WI38 (cell line): ENCODE data around the gene PDE2A.

Experiments
- H3K4me3 ChIP-seq: 2 replicates; pipeline ENCODE4 v1.5.1; 2011; ENCODE audit warnings: low read depth, mild to moderate bottlenecking, control low read depth, low read length
- TF ChIP-seq, protein P1 (sequence below): IDR thresholded peaks from 2 replicates; pipeline ENCODE4 v1.5.1; 2012; ENCODE audit warnings: low read depth, mild to moderate bottlenecking, control low read depth, low read length

PDE2A gene

GRCh38 chr11:72625691-72626413 lies 48.4 kb downstream of the PDE2A start:
- H3K4me3 ChIP-seq, result no peak overlapping the region
- TF ChIP-seq, protein P1, sequence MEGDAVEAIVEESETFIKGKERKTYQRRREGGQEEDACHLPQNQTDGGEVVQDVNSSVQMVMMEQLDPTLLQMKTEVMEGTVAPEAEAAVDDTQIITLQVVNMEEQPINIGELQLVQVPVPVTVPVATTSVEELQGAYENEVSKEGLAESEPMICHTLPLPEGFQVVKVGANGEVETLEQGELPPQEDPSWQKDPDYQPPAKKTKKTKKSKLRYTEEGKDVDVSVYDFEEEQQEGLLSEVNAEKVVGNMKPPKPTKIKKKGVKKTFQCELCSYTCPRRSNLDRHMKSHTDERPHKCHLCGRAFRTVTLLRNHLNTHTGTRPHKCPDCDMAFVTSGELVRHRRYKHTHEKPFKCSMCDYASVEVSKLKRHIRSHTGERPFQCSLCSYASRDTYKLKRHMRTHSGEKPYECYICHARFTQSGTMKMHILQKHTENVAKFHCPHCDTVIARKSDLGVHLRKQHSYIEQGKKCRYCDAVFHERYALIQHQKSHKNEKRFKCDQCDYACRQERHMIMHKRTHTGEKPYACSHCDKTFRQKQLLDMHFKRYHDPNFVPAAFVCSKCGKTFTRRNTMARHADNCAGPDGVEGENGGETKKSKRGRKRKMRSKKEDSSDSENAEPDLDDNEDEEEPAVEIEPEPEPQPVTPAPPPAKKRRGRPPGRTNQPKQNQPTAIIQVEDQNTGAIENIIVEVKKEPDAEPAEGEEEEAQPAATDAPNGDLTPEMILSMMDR, result no peak

GRCh38 chr11:72624496-72625201 lies 49.6 kb downstream of the PDE2A start:
- TF ChIP-seq, protein P1, result no peak

GRCh38 chr11:72623052-72623451 lies 51.2 kb downstream of the PDE2A start:
- TF ChIP-seq, protein P1, result no peak

More at GRCh38 chr11:72624496-72625201, 49.6 kb downstream of the PDE2A start:
- H3K4me3 ChIP-seq, result no peak overlapping the region

GRCh38 chr11:72621008-72621610 lies 53.1 kb downstream of the PDE2A start:
- TF ChIP-seq, protein P1, result no peak
- H3K4me3 ChIP-seq, result no peak overlapping the region

More at GRCh38 chr11:72623052-72623451, 51.2 kb downstream of the PDE2A start:
- no peak overlapping the region for H3K4me3 ChIP-seq

DNA sequence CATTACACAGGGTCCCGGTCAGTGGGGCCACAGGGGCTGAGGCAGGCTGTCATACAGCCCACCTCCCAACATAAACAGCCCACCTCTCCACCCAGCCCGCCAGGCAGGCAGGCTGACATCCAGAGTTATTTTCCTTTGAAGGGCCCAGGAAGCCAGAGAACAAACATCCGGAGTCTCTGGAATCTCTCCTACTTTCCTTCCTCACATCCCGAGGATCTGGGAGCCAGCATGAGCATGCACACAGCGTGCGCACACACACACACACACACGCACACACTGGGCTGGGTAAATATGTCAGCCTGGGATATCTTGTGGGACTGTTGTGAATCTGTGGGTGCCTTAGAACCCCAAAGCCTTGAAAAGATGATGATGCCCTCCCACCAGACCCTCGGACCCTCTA lies 55.4 kb downstream of the PDE2A start:
- H3K4me3 ChIP-seq, result no peak overlapping the region
- TF ChIP-seq, protein P1, result no peak

DNA sequence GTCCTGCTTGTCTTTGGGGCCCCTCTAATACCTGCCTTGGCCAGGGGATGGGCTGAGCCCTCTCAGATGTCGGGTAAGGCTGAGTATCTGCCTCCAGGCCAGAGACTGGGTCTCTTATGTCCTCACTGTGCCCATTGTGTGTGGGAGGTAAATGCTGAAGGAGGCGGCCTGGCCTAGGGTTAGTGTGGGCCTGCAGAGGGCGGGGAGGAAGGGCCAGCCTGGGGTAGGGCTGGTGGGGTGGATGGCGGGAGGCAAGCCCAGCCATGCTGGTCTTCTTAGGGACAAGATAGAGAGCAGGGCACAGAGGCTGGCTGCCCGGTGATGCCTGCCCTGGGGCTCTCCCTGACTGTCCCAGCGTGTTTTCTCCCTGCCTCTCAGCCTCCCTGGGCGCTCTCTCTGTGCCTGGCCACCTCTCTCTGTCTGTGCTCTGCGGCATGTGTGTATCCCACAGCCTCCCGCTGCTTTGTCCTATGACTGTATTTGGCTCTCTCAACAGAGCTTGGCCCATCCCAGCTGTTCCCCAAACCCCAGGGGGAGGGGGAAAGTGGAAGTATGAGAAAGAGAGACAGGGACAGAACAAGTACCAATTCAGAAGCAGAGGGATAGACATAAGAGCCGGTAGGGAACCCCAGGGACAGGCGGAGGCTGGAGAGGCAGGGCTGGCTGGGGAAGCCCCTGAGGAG lies 57.0 kb downstream of the PDE2A start:
- TF ChIP-seq, protein P1, result no peak
- no peak overlapping the region for H3K4me3 ChIP-seq

- TF ChIP-seq, protein P1, result no peak
- H3K4me3 ChIP-seq, result no peak overlapping the region
These were observed 57.6 kb downstream of the PDE2A start for GRCh38 chr11:72616655-72617054.
